GM20000 (cell line): ENCODE data around the gene GTPBP6.
"Not testable (repeated sequence)": the region's sequence is repeated elsewhere in the genome, so short reads cannot be mapped to it uniquely, and the experiment has no call there.

ENCODE experiments used
- DNase-seq: peaks from one replicate; pipeline ENCODE4 v3.0.0; 2012; ENCODE audit warnings: low spot score
- TF ChIP-seq, protein P1 (sequence below): IDR thresholded peaks from 2 replicates; pipeline ENCODE4 v1.5.1; 2012; ENCODE audit warnings: mild to moderate bottlenecking, control low read depth; ENCODE audit errors: extremely low read depth, missing control alignments

Gene GTPBP6

DNA sequence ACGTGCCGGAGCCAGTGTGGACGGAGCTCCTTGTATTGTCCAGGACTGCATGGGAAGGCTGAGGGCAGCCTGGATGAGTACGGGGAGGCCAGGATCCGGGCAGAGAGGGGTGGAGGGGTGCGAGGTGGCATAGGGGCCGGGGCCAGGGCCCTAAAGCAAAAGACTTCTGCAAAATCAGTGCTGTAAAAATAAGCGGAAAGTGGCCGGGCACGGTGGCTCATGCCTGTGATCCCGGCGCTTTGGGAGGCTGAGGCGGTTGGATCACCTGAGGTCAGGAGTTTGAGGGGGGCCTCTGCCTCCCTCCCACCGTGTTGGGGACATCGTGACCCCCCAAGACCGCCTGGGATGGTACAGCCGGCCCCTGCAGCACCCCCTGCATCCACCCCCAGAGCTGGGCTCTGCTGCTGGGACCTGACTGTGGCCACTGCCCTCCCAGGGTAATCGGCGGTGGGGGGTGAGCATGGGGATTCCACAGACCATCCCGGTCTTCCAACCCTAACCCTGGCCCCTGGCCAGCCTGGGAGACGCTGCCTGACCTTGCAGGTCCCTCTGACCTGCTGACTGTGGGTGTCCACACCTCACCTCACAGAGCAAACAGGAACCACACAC, 60.8 kb downstream of the GTPBP6 start:
- TF ChIP-seq, protein P1, sequence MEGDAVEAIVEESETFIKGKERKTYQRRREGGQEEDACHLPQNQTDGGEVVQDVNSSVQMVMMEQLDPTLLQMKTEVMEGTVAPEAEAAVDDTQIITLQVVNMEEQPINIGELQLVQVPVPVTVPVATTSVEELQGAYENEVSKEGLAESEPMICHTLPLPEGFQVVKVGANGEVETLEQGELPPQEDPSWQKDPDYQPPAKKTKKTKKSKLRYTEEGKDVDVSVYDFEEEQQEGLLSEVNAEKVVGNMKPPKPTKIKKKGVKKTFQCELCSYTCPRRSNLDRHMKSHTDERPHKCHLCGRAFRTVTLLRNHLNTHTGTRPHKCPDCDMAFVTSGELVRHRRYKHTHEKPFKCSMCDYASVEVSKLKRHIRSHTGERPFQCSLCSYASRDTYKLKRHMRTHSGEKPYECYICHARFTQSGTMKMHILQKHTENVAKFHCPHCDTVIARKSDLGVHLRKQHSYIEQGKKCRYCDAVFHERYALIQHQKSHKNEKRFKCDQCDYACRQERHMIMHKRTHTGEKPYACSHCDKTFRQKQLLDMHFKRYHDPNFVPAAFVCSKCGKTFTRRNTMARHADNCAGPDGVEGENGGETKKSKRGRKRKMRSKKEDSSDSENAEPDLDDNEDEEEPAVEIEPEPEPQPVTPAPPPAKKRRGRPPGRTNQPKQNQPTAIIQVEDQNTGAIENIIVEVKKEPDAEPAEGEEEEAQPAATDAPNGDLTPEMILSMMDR, result no peak
- DNase-seq, result no peak

DNA sequence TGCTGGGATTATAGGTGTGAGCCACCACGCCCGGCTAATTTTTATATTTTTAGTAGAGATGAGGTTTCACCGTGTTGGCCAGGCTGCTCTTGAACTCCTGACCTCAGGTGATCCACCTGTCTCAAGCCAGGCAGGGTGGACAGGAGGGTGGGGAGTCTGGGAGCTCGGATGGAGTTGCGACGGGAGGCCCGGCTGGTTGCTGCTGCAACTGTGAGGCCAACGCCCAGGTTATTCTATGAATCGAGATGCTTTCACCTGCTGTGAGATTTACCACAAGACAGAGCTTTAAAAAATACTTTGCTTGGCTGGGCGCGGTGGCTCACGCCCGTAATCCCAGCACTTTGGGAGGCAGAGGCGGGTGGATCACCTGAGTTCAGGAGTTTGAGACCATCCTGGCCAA, 61.5 kb downstream of the GTPBP6 start:
- not testable (repeated sequence) for DNase-seq

DNA sequence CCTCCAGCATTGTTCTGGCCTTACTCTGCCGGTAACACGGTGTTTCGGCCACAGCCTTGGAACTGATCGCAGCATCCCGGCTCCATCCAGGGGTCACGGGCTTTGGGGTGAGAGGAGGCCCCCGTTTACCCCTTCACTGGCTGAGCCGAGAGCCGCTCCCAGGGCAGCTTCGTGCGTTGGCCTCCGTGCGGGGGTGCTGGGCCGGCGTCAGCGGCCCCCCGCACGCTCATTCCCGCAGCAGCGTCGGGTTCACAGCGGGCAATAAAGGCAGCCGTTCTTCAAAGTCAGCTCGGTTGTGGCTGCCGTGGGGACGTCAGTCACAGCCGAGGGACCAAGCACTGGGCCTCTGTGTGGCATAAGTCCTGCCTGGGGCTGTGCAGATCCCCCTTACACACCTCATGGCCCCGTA, 62.7 kb downstream of the GTPBP6 start:
- TF ChIP-seq, protein P1, result no peak
- DNase-seq, result no peak
